HG03045 (cell line): ENCODE results near the gene KRT15.

Source experiments
- ATAC-seq: cut with Tn5 transposase; IDR thresholded peaks from one replicate; pipeline ENCODE4 v1.9.1; 2021; ENCODE audit warnings: mild to moderate bottlenecking, moderate library complexity; ENCODE audit not compliant: unreplicated experiment

KRT15 gene

DNA sequence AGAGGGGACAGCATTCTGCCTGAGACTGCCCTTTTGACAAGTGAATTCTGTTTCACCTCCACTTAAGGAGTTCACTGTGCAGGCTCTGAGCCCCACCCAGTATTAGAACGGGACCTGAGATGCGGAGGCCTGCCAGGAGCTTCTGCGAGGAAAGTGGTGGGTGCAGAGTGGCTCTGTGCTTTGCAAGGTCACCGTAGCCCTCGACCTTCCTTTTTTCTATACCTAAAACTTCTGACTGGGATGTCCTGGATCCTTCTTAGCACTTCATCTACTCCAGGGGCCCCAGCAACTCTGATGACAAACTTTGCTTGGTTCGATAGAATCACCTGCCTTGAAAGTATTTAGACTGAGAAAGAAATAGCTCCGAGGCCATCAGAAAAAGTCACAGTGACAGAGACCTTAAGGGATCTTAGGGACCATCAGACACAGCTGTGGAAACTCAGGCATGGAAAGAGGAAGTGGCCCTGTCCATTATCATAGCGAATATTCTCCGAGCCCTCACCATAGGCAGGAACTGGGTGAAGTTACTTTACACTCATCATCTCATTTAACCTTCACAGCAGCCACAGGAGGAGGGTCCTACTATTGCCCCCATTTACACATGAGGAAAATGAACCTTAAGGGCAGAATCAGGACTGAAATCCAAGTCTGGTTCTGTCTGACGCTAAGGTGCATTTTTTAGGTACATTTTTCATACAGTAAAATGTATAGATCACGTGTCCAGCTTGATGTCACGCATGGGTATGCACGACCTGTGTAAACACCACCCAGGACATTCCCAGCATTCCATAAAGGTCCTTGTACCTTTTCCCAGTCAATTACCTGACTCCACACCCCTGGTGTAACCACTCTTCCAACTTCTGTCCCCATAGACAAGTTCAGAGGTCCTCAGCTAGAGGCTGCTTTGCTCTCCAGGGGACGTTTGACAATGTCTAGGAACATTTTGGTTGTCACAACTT is 12.6 kb downstream of the KRT15 start:
- no peak for ATAC-seq

DNA sequence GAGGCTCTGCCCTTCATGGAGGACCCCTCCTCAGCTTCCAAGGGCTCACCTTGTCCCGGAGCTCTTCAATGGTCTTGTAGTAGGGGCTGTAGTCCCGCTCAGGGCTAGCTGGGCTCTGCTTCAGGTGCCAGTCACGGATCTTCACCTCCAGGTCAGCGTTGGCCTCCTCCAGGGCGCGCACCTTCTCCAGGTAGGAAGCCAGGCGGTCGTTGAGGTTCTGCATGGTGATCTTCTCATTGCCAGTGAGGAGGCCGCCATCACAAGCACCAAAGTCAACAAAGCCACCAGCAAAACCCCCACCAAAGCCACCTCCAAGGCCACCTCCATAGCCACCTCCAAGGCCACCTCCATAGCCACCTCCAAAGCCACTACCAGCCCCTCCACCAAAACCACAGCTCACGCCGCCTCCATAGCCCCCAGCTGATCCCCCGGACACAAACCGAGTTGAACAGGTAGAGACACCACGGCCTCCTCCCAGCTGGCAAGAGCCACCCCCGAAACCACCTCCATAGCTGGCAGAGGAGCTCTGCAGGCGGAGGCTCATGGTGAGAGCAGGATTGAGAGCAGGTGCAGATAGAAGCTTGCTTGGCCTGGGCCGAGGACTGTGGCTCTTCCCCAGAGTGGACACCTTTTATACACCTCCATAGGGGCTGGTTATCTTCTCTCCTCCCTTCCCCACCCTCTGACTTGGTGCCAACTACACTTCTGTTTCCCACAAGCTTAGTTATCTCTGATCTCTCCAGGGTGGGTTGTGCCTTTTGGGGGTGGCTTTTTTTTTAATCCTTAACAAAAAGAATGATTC is 13.5 kb downstream of the KRT15 start, which contains the start of gene KRT13:
KRT13 (minus strand) TSS at position 606 of the 802 bp plus-strand sequence; CDS start at position 544, 62 bp downstream.
- no peak for ATAC-seq

DNA sequence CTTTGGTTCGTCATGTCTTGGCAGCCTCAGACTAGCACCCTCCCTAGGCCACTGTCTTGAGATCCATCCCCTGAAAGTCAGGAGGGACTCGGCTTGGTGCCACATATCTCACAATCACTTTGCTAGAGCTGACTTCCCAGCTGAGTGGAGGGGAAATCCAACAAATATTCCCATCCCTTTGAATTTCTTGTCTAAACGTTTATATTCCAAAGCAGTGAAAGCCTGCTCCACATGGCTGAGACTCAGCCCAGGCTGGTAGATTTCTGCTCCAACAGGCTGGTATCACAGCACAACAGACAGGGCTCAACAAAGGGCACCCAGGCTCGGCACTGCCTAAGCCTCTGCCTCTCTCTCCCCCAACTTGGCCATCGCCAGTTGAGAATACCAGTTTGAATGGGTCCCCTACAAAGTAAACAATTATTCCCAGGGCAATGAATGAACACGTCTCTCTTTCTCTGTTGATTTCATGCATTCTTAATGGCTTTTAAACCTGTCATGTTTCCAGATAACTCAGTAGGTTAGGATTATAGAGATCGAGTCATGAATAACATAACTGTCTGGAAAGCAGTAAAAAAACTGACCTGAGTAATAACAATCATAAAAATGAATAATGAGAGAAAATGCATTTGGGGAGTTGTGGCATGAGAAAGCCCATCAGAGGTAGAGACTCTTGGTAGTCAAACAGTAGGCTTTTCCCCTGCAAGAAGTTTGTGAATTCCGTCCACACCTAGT is 14.3 kb downstream of the KRT15 start:
- ATAC-seq, result no peak

DNA sequence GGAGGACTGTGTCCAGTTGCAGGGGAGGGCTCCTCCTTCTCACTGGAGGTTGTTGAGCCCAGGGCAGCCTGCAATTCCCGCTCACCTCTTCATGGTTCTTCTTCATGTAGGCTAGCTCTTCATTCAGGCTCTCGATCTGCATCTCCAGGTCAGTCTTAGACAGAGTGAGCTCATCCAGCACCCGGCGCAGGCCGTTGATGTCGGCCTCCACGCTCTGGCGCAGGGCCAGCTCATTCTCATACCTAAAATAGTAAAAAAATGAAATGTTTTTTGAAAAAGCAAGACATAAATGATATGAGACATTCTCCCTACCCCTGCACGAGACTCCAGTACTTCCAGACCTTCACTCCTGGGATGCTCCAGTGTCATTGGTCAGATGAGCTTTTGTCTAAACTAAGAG is 15.5 kb downstream of the KRT15 start:
- no peak for ATAC-seq

DNA sequence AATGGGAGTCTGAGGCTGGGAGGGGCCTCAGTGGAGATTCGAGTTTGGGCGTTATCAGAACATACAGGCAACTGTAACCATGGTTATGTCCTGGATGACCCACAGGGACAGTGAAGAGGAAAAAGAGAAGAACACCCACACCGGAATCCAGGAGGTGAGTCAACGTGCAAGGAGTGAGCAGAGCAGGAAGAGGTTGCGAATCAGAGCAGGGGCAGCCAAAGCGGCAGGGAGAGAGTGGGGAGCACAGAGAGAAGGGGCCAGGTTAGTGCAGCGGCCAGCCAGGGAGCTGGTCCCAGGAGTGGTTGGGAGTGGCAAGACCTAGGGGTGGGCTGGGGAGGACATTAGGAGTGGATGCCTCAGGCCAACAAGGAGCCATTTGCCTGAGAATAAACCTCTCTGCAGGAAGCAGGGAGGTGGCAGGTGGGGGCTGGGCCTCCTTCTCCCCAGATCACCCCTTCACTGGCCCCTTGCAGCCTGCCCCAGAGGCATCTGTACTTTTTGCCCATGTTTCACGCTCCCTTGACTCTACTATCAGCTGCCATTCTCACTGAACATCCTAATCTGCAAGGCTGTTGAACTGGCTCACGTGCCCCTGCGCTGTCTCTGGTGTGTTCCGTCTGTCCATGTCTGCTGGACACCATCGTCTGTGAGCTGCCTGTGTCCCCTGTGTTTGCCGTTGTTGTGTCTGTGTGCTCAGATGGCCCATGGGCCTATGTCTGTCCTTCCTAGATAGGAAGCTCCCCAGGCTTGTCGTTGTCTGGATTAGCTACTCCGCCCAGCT is 18.4 kb downstream of the KRT15 start:
- ATAC-seq, result no peak

DNA sequence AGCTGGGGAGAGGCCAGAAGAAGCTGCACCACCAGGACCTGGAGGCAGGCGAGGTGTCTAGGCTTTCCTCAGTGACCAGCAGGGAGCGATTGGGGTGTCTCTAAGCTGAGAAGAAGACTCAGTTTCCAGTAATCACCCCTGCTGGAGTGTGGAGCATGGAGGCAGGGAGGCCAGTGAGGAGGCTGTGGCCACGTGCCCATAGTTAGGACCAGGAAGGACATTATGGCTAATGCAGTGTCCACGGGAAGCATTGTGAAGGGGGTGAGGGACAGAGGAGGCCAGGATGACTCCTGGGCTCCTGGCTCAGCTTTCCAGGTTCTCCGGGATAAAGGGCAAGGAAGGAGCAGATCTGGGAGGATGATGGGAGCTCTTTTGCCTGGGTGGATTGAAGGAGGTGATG is 19.0 kb downstream of the KRT15 start:
- ATAC-seq, result no peak

DNA sequence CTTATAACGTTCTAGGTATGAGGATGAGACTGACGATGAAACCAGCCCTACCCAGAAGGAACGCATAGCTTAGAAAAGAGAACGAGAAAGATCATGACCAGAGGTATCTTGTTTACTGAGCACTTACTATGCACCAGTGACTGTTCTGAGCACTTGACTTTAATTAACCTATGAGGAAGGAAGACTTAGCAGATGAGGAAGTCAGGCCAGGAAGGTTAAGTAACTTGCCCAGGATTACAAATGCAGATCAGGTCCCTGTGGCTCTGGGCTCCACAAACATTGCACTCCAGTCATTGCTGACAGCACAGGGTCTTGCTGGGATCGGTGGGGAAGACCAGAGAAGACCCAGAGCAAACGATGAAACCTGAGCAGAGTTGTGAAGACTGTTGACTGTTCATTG is 20.4 kb downstream of the KRT15 start:
- ATAC-seq, result no peak

DNA sequence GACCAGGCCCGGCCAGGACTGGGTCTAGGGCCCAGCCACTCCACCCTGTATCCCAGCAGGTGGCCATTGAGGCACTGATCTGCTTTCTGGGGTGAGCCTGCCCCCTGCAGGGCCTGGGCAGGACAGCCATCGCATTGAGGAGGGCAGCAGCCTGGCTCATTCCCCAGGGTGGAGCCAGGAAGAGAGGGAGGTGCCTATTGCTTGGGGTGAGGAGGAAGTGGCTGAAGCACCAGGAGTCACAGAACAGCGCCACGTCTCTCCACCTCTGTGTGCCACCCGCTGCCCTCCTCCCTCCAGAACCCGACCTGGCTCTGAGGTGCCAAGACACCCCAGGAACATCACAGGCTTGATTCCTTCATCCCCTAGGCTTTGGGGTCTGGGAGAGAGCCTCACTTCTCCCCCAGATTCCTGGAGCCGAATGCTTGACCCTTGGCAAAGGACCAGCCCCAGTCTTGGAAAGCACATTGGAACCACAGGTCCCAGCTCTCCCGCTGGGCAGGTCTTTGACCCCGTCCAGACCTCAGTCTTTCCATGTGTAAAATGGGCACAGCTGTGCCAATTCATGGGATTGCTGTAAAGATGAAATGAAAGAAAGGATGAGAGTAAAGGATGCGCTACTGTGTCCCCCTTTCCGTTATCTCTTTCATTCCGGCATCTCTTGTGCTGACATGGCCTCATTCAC is 21.7 kb downstream of the KRT15 start:
- no peak for ATAC-seq

DNA sequence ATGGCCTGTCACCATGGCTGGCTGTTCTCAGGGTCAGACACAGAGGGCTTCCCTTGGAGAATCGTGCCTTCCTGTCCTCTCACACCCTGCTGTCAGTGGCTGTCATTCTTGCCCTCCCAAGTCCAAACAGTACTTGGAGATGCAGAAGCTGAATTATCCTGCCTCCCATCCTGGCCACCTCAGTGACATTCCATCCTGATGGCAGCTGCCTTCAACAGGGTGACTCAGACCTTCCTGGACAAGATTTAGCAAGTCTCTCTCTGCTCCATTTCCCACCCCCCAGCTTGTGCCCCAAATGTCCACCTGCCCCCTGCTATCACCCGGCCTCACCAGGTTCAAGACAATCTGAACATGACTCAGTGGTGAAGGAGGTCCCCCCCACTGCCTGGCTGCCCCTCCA is 24.2 kb downstream of the KRT15 start:
- ATAC-seq, result no peak

DNA sequence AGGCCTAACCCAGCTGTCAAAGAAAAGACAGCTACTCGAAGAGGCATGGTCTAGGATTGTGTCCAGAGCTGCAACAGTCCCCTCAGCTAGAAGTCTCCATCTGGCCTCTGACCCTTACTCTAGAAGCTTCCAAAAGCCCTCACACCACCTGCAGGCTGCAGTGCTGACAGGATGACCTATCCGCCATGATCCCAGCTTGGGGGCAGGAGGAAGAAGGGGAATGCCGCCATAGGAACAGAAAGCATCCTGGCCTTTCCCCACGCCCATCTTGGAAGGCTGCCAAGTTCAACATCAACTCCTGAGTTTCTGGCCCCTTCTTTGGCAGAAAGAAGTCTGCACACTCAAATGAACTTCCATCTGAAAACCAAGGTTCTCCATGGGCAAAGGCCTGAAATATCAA is 25.9 kb downstream of the KRT15 start:
- no peak for ATAC-seq

DNA sequence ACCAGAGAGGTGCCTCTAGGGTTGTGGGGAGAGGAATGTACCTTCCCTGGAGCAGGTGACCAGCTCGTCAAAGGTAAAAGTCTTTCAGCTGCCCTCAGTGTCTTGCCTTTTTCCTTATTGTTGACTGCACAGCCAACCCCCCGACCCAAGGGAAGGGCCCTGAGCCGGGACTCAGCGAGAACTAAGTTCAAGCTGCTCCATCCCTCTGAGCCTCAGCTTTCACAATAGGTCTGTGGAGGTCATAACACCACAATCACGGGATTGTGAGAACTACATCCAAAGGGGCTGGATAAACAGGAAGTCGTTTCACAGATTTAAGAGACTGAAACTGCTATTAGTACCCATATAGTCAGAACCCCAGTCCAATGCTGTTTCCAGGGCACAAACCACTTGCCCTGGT is 26.3 kb downstream of the KRT15 start:
- ATAC-seq, result no peak

DNA sequence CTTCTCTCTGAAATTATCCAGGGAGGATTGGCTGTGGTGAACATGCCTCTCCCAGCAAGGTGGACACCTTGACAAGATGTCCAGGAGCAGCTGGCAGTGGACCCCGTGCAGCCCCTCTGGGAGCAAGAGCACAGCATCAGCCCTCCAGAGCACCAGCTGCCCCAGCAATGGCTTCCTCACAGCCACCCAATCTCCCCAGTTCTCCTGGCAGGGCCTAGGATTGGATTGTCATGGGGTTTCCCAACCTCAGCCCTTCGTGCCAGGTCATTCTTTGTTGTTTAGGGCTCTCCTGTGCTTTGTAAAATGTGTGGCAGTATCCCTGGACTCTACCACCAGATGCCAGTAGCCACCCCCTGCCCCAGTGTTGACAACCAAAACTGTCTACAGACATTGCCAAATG is 27.2 kb downstream of the KRT15 start:
- no peak for ATAC-seq

DNA sequence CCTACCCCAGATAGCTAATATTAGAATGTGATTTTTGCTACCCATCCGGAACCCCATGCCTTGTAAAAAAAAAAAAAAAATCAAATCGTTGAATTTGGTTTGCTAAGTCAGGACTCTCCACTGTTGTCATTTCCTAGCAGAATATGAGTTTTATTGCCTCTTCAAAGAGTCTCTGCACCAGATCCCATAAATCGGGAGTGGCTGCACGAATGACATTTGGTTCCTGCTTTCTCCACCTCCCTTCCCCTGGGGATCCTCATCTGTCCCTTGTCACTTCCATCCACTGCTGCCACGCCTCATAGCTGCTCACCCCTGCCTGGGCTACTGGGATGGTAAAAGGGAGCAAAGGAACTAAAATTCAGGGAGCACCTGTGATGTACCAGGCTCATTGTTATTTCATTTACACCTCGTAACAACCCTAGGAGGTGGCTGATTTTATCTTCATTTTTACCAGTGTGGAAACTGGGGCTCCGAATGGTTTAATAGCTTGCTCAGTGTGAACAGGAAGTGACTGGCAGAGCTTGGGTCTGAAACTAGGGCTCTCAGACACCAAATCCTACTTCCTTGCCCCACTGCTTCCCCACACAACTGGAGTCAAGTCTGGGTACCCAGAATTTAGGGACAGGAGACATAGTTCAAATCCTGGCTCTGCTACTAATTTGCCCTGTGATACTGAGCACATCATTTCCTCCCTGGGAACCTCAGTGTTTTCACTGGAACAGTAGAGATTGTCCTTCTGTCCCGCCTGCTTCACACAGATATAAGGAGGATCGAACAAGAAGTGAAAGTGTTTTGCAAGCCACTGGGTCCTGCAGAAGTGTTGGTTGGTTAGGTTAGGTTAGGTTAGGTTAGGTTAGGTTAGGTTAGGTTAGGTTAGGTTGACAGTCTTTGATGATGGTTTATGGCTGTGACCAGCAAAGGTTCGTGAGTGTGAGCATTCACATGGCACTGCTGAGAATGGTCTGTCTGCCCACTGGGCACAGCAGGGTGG is 28.4 kb downstream of the KRT15 start:
- no peak for ATAC-seq

DNA sequence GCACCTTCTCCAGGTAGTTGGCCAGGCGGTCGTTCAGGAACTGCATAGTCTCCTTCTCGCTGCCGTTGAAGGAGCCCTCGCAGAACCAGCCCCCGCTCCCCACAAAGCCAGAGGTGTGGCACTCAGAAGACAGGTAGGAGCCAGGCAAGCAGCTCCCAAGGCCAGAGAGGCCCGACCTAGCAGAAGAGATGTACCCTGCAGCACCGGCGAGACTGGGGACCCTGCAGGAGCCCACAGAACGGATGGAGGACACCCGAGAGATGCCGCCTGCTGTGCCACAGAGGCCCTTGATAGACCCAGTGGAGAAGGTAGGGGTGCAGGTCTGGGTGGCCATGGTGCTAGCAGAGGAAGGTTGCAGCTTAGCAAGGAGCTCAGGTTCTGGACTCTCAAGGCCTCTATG is 29.2 kb downstream of the KRT15 start, which contains the start of gene KRT36:
KRT36 (minus strand) TSS at position 380 of the 400 bp plus-strand sequence; CDS start at position 334, 46 bp downstream.
- ATAC-seq, result no peak

DNA sequence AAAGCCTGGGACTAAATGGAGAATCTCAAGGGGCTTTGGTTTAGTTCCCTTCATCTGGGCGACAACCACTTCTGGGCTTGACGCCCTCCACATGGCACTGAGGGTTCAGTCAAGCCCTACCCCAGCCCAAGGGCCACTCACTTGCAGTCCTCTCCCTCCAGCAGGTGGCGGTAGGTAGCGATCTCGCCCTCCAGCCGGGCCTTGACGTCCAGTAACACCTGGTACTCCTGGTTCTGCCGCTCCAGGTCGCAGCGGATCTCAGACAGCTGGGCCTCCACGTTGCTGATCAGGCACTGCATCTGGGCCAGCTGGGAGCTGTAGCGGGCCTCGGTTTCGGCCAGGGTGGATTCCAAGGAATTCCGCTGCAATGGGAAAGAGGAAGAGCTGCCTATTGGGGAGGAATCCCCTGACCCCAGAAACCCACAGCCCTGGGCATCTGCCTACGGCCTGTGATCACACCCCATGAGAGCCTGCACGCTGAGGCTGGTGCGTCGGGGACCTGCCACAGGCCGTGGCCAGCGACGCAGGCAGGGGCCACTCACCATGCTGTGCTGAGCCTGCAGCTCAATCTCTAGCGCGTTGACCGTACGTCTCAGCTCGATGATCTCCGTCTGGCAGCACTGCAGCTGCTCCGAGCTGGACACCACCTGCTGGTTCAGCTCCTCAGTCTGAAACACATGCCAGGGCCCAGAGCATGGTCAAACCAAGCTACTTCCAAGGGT is 31.7 kb downstream of the KRT15 start:
- ATAC-seq, result no peak

DNA sequence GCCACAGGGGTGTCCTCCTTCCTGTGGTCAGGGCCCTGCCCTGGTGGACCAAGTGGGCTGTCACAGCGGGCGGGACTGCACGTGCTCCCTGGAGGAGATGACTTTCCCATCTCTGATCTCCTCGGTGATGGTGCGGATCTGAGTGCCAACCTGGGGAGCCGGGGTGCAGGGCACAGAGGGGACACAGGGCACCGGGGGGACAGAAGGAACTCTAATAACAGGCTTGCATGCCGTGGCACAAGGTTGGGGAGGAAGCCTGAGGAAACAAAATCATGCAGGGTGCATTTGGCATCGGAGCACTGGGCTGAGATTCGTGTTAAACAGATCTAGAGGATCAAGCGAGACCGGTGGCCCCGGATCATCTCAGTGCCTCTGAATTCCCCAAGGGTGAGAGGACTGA is 32.4 kb downstream of the KRT15 start:
- no peak for ATAC-seq

DNA sequence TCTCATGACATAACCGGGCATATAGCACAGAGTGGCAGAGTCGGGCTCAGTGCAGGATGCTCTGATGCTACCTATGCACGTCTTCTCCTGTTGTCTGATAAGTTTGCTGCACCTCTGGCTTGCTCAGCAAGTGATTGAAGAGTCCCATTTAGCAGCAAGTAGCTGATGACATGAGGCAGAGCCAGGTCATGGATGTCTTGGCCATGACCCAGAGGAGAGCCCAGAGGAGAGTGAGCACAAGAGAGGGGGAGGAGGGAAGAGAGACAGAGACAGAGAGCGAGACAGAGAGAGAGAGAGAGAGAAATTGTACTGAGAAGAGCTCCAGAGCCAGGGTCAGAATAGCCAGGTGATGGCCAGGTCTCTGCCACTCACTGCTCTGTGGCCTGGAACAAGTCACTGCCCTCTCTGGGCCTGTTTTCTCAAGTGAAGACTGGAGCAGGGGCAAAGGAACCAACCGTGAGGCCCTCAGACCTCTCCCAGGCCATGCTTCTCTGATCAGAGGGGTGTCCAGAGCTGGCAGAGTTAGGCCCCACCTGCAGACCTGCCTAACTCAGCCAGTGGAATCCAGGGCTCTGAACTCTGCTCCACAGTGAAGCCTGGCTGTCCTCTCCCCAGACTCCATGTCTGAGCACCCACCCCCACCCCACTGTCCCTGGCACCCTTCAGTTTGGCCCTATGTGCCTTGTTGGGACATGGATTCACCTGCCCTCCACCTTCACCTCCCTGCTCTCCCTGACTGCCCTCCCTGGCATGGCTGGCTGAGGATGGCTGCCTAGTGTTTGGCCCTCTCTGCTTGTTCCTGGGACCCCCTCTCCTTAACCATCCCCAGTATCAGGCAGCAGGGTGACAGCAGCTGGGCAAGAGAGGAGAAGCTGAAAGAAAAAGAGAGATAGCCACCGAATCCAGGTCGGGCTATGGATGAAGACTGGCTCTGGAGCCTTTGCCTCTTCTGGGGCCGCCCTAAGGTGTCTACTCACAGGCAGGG is 33.5 kb downstream of the KRT15 start:
- ATAC-seq, result no peak
